OCI-LY7 (cell line): ENCODE measurements around the gene SORCS1.

Source experiments
- CTCF ChIP-seq: fragments of 200-600 bp; sonication (generic); conservative IDR thresholded peaks from 2 replicates; pipeline ENCODE4 v1.5.1; 2014; ENCODE audit warnings: mild to moderate bottlenecking, antibody characterized with exemption, low read length, moderate library complexity, mixed read lengths
- EZH2phosphoT487 ChIP-seq: fragments of 200-600 bp; sonication (generic); IDR thresholded peaks from 2 replicates; pipeline ENCODE4 v1.6.1; 2018; ENCODE audit warnings: low read depth, borderline replicate concordance, mild to moderate bottlenecking, mixed run types, antibody characterized with exemption, low read length, moderate library complexity, mixed read lengths

- TF ChIP-seq CTCF (no peak), EZH2phosphoT487 (no peak)
These were observed 141.7 kb downstream of the SORCS1 start for GRCh38 chr10:107022600-107023354.
